ENCODE data around the gene NDUFA12. TPM values are rescaled to one million over a fixed set of nuclear protein-coding genes. Genes with fewer than 3 reads are reported as not detected.

The NDUFA12 gene
- total RNA-seq, 1 donor, result 120 TPM

DNA sequence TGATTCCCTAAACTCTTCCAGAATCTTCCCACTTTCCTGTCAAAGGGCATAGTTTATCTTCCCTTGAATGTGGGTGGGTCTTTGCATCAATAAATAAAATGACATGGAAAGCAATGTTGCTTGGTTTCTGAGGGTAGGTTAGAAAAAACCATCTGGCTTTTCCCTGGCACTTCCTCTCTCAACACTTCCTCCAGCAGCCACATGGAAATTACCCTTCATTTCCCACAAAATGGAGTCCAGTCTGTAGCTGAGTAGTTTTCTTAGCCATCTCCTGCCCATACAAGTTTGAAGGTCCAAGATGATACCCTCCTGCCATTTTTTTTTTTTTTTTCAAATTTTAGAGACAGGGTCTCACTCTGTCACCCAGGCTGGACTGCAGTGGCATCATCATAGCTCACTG lies 11.1 kb upstream of the NDUFA12 start:
- H3K4me3 ChIP-seq (ENCODE audit: low read depth, low read length), result no peak overlapping the region
- DNase-seq (ENCODE audit: low read depth), result no peak
- TF ChIP-seq, protein P1, sequence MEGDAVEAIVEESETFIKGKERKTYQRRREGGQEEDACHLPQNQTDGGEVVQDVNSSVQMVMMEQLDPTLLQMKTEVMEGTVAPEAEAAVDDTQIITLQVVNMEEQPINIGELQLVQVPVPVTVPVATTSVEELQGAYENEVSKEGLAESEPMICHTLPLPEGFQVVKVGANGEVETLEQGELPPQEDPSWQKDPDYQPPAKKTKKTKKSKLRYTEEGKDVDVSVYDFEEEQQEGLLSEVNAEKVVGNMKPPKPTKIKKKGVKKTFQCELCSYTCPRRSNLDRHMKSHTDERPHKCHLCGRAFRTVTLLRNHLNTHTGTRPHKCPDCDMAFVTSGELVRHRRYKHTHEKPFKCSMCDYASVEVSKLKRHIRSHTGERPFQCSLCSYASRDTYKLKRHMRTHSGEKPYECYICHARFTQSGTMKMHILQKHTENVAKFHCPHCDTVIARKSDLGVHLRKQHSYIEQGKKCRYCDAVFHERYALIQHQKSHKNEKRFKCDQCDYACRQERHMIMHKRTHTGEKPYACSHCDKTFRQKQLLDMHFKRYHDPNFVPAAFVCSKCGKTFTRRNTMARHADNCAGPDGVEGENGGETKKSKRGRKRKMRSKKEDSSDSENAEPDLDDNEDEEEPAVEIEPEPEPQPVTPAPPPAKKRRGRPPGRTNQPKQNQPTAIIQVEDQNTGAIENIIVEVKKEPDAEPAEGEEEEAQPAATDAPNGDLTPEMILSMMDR (IDR thresholded peaks at IDR 0.05; ENCODE audit: insufficient read depth, low read length), result no peak

GRCh38 chr12:95006206-95006605 lies 2.7 kb upstream of the NDUFA12 start:
- no peak for DNase-seq (ENCODE audit: low read depth)
- TF ChIP-seq, protein P1 (IDR thresholded peaks at IDR 0.05; ENCODE audit: insufficient read depth, low read length), result no peak
- H3K4me3 ChIP-seq (ENCODE audit: low read depth, low read length), result no peak overlapping the region

DNA sequence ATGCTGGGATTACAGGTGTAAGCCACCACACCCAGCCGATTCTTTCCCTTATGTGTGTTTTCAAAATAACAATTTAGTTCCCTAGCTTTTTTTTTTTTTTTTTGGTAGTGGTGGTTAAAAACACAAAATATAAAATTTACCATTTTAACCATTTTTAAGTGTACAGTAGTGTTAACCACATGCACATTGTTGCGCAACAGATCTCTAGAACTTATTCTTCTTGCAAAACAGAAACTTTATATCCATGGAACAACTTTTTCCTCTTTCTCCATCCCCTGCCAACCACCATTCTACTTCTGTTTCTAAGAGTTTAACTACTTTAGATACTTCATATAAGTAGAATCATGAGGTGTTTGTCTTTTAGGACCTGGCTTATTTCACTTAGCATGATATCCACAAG lies 1.1 kb upstream of the NDUFA12 start:
- H3K4me3 ChIP-seq (ENCODE audit: low read depth, low read length), result no peak overlapping the region
- TF ChIP-seq, protein P1 (IDR thresholded peaks at IDR 0.05; ENCODE audit: insufficient read depth, low read length), result no peak
- DNase-seq (ENCODE audit: low read depth), result peak; percentile 41

- no peak for DNase-seq (ENCODE audit: low read depth)
- TF ChIP-seq, protein P1 (IDR thresholded peaks at IDR 0.05; ENCODE audit: insufficient read depth, low read length), result no peak
- H3K4me3 ChIP-seq (ENCODE audit: low read depth, low read length), result peak overlapping the region; percentile 96
Observed at GRCh38 chr12:95003921-95004272, 400 bp upstream of the NDUFA12 start.

DNA sequence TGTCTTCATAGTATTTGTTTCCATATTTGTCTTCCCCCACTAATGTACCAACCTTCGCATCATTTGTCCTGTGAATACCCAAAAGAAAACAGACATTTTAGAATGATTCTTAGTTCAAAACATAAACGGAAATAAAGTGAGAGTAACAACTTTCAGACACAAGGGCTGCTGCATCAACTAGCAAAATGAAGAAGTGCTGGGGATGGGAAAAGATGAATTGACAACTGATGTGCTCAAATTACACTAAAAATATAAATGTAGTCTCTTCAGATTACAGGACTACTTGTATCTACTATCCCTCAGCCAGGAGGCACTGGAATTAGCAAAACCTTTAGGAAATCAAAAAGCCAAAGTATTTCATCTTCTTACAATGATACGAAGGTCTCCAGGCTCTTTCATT lies 743 bp downstream of the NDUFA12 start:
- TF ChIP-seq, protein P1 (IDR thresholded peaks at IDR 0.05; ENCODE audit: insufficient read depth, low read length), result no peak
- no peak for DNase-seq (ENCODE audit: low read depth)

DNA sequence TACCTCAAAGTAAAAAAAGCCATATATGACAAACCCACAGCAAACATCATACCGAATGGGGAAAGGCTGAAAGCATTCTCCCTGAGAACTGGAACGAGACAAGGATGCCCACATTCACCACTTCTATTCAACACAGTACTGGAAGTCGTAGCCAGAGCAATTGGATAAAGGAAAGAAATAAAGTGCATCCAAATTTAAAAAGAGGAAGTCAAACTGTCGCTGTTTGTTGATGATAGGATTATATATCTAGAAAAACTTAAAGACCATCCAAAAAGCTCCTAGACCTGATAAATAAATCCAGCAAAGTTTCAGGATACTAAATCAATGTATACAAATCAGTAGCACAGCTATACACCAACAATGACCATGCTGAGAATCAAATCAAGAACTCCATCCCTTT lies 5.2 kb downstream of the NDUFA12 start:
- no peak for DNase-seq (ENCODE audit: low read depth)
- H3K4me3 ChIP-seq (ENCODE audit: low read depth, low read length), result no peak overlapping the region
- TF ChIP-seq, protein P1 (IDR thresholded peaks at IDR 0.05; ENCODE audit: insufficient read depth, low read length), result no peak

More for the DNA sequence above, 743 bp downstream of the NDUFA12 start:
- H3K4me3 ChIP-seq (ENCODE audit: low read depth, low read length), result peak overlapping the region; percentile 96

DNA sequence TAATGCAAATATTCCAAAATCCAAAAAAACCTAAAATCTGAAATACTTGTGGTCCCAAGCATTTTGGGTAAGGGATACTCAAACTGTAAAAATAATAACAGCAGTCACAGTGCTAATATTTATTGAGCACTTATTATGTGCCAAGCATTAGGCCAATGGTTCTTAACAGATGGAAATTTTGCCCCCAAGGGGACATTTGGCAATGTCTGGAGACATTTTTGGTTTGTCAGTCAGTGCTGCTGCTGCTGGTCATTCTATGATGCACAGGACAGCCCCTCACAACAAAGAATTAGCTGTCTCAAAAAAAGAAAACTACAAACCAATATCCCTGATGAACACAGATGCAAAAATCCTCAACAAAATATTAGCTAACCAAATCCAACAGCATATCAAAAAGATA lies 5.8 kb downstream of the NDUFA12 start:
- TF ChIP-seq, protein P1 (IDR thresholded peaks at IDR 0.05; ENCODE audit: insufficient read depth, low read length), result no peak
- DNase-seq (ENCODE audit: low read depth), result no peak
- H3K4me3 ChIP-seq (ENCODE audit: low read depth, low read length), result no peak overlapping the region

Data from fibroblast of the aortic adventitia (primary cell).